B cell (primary cell): Measurements from ENCODE around the gene OR4Q2. TPM values are rescaled to one million over a fixed set of nuclear protein-coding genes. Genes with fewer than 3 reads are reported as not detected.

Experiments used
- ATAC-seq: fragments of 200-7000 bp; cut with Tn5 transposase; one replicate; pipeline ENCODE4 v1.10.0; 2021; ENCODE audit warnings: low read depth, mild to moderate bottlenecking, moderate number of reproducible peaks, moderate library complexity
- CTCF ChIA-PET: fragments of 350-600 bp; sonication (Branson Sonifier 250); formaldehyde crosslinking; loops from one replicate; lab custom pipeline; 2021; ENCODE audit warnings: antibody characterized with exemption, inconsistent platforms; lab: Charles Lee
- POLR2A ChIA-PET: fragments of 350-600 bp; sonication (Branson Sonifier 250); formaldehyde crosslinking; loops from one replicate; lab custom pipeline; 2021; ENCODE audit warnings: antibody characterized with exemption; lab: Charles Lee
- DNase-seq: peaks from one replicate; pipeline ENCODE4 v3.0.0; 2013
- H2AFZ ChIP-seq: 2 replicates; pipeline ENCODE4 v1.6.1; 2012; ENCODE audit warnings: mild to moderate bottlenecking, low read depth, low read length; ENCODE audit not compliant: insufficient read depth, poor library complexity, severe bottlenecking
- H3K27ac ChIP-seq, 2 donors: 1 replicate in 1 of 2; 2 replicates in 1 of 2; pipeline ENCODE4 v1.5.1; 2012 to 2013; ENCODE audit warnings: low read length in 2 of 2, mild to moderate bottlenecking in 2 of 2, moderate library complexity in 1 of 2
- H3K27me3 ChIP-seq, 4 experiments: fragments of 200-600 bp in 1 of 4; sonication (generic) in 1 of 4; replicated peaks in 1 of 4; 1 replicate in 2 of 4; 2 replicates in 2 of 4; pipeline versions ENCODE4 v1.6.1 to v1.7.0; 2013 to 2016; ENCODE audit warnings: low read length in 3 of 4, mild to moderate bottlenecking in 2 of 4, mixed read lengths in 1 of 4, moderate library complexity in 1 of 4; ENCODE audit not compliant: insufficient read depth in 4 of 4, control insufficient read depth in 3 of 4; ENCODE audit errors: control extremely low read depth in 1 of 4
- H3K36me3 ChIP-seq, 2 experiments: replicated peaks in 1 of 2; 1 replicate in 1 of 2; 2 replicates in 1 of 2; pipeline versions ENCODE4 v1.6.1 to v1.7.1; 2013; ENCODE audit warnings: low read length in 1 of 2; ENCODE audit not compliant: insufficient read depth in 2 of 2, control insufficient read depth in 1 of 2; ENCODE audit errors: control extremely low read depth in 1 of 2, extremely low read depth in 1 of 2
- H3K4me1 ChIP-seq, 2 donors: fragments of 200-600 bp in 1 of 2; sonication (generic) in 1 of 2; 1 replicate in 1 of 2; 2 replicates in 1 of 2; pipeline versions ENCODE4 v1.5.1 to v1.6.1; 2013 to 2017; ENCODE audit warnings: low read length in 2 of 2; ENCODE audit not compliant: control insufficient read depth in 2 of 2, insufficient read depth in 2 of 2
- H3K4me2 ChIP-seq: replicated peaks from 2 replicates; pipeline ENCODE3; 2012; ENCODE audit warnings: mild to moderate bottlenecking, low read depth, low read length; ENCODE audit not compliant: poor library complexity, severe bottlenecking
- H3K4me3 ChIP-seq, 5 experiments: fragments of 200-600 bp in 1 of 5; sonication (generic) in 1 of 5; 1 replicate in 3 of 5; 2 replicates in 2 of 5; pipeline versions ENCODE4 v1.5.1 to v1.7.0; 2011 to 2016; ENCODE audit warnings: low read length in 4 of 5, mild to moderate bottlenecking in 4 of 5, low read depth in 2 of 5, control low read depth in 1 of 5, moderate library complexity in 1 of 5; ENCODE audit not compliant: insufficient read depth in 1 of 5; ENCODE audit errors: control extremely low read depth in 1 of 5, extremely low read depth in 1 of 5
- H3K79me2 ChIP-seq: fragments of 200-600 bp; sonication (generic); one replicate; pipeline ENCODE4 v1.6.0; 2016; ENCODE audit warnings: low read length; ENCODE audit not compliant: control insufficient read depth, insufficient read depth
- H3K9ac ChIP-seq: fragments of 200-600 bp; sonication (generic); 2 replicates; pipeline ENCODE4 v1.6.1; 2017; ENCODE audit warnings: mild to moderate bottlenecking, low read length, moderate library complexity
- H3K9me3 ChIP-seq, 3 donors: one replicate each; pipeline versions ENCODE4 v1.6.1 to v1.7.1; 2013; ENCODE audit warnings: low read length in 2 of 3; ENCODE audit not compliant: control insufficient read depth in 2 of 3, insufficient read depth in 1 of 3; ENCODE audit errors: control extremely low read depth in 1 of 3
- H4K20me1 ChIP-seq: 2 replicates; pipeline ENCODE4 v1.6.0; 2012; ENCODE audit warnings: mild to moderate bottlenecking, low read length; ENCODE audit not compliant: insufficient read depth, control insufficient read depth, poor library complexity, severe bottlenecking
- H3K27ac Mint-ChIP-seq: one replicate; pipeline ENCODE4 v1.8.0; 2021; ENCODE audit warnings: mixed read lengths
- H3K27me3 Mint-ChIP-seq: one replicate; pipeline ENCODE4 v1.8.0; 2021; ENCODE audit warnings: mixed read lengths
- H3K4me1 Mint-ChIP-seq: one replicate; pipeline ENCODE4 v1.8.0; 2021; ENCODE audit warnings: mixed read lengths
- H3K4me3 Mint-ChIP-seq: one replicate; pipeline ENCODE4 v1.8.0; 2021; ENCODE audit warnings: mixed read lengths
- H3K9me3 Mint-ChIP-seq: one replicate; pipeline ENCODE4 v1.8.0; 2022; ENCODE audit warnings: mixed read lengths; ENCODE audit not compliant: insufficient read depth
- EZH2 ChIP-seq: IDR thresholded peaks from 2 replicates; pipeline ENCODE4 v1.6.1; 2012; ENCODE audit warnings: borderline replicate concordance, low read depth, mild to moderate bottlenecking, moderate library complexity, low read length; ENCODE audit not compliant: insufficient read depth, poor library complexity, severe bottlenecking
- WGBS: methylation state at CpG from one replicate; pipeline ENCODE4 v1.1.5; 2013; ENCODE audit warnings: missing lambda C conversion rate; ENCODE audit not compliant: insufficient coverage; 5-methylcytosine and 5-hydroxymethylcytosine counted together
- intact Hi-C: fragments of 100-400 bp; cut with micrococcal nuclease; formaldehyde crosslinking; loops from one replicate; pipeline ENCODE4 v1.10.0; 2022
- polyA plus RNA-seq: library from polyadenylated mRNA; depleted of rRNA; stranded (reverse); fragments of >200 nt; gene quantifications from 2 replicates; pipeline ENCODE4 v1.2.3, GENCODE V29; 2012
- total RNA-seq, 2 donors: library from RNA; stranded (reverse); fragments of 120-200 nt in 1 of 2; gene quantifications; 1 replicate in 1 of 2; 2 replicates in 1 of 2; pipeline versions ENCODE4 v1.2.3 to v1.2.4, GENCODE V29; 2013 to 2022
- TF ChIP-seq, protein P1 (sequence below): fragments of 200-600 bp; IDR thresholded peaks from one replicate; pipeline ENCODE4 v1.8.0; 2022; ENCODE audit warnings: antibody characterized with exemption, mild to moderate bottlenecking

OR4Q2 gene
- total and polyA plus RNA-seq, 2 donors (not counting 1 experiment from before 2014, with no cell fraction given) = not detected

DNA sequence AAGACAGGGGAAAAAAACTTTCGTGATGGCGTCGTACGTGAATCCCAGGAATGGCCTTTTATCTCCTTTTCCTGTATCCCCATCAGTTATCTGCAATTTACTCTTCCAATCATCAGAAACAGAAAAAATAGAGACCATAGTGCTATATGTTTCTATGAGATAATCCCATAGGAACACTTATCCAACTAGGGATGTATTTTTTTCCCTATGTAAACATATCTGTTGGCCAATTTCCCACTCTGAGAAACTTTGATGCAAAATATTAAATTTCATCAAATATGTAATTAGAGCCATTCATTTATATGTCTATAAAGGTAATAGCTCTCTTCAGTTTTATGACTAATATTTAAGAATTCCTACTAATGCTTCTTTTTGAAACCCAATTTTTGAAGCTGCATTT lies 34.0 kb downstream of the OR4Q2 start, which contains the start of gene OR4K13:
OR4K13 (minus strand) TSS at position 101 of the 400 bp plus-strand sequence. CDS start 1,280 bp downstream, outside the sequence.
- H3K27ac Mint-ChIP-seq = no peak within 1 kb of the TSS

DNA sequence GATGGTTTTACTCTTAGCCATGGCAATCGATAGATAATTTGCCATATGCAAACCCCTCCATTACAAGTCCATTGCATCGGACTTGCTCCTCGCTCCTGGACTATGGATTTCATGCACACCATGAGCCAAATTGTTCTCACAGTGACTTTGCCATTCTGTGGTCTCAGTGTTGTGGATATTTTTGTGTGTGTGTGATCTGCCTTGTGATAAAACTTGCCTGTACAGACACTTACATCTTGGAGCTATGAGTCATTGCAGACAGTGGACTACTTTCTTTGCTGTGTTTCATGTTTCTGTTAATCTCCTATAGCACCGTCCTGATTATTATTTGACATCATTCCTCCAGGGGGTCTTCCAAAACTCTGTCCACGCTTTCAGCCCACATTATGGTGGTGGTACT lies 42.3 kb downstream of the OR4Q2 start:
- no peaks in the 10 kb centered on the region for H3K27me3 ChIP-seq
- Mint-ChIP-seq H3K27ac (no peak overlapping the region), H3K4me3 (no peak overlapping the region), H3K4me1 (no peaks in the 10 kb centered on the region), H3K27me3 (peaks cover 2% of the 10 kb centered on the region), H3K9me3 (no peaks in the 10 kb centered on the region)
- WGBS = no CpG with 5 or more reads among the region's 5 CpGs
- no peaks in the 10 kb centered on the region for H4K20me1 ChIP-seq
- no peak for DNase-seq
- no peak overlapping the region for H3K4me3 ChIP-seq
- H3K9ac ChIP-seq = no peak overlapping the region
- H2AFZ ChIP-seq = no peak overlapping the region
- H3K4me1 ChIP-seq = no peaks in the 10 kb centered on the region
- peaks cover 0 to 3% (median 0%) of the 10 kb centered on the region in 3 donors for H3K9me3 ChIP-seq
- H3K36me3 ChIP-seq = no peaks in the 10 kb centered on the region
- H3K27ac ChIP-seq = no peak overlapping the region
- intact Hi-C loops = no loop called here
- ATAC-seq = no peak
- no peak overlapping the region for H3K4me2 ChIP-seq
- TF ChIP-seq, protein P1, sequence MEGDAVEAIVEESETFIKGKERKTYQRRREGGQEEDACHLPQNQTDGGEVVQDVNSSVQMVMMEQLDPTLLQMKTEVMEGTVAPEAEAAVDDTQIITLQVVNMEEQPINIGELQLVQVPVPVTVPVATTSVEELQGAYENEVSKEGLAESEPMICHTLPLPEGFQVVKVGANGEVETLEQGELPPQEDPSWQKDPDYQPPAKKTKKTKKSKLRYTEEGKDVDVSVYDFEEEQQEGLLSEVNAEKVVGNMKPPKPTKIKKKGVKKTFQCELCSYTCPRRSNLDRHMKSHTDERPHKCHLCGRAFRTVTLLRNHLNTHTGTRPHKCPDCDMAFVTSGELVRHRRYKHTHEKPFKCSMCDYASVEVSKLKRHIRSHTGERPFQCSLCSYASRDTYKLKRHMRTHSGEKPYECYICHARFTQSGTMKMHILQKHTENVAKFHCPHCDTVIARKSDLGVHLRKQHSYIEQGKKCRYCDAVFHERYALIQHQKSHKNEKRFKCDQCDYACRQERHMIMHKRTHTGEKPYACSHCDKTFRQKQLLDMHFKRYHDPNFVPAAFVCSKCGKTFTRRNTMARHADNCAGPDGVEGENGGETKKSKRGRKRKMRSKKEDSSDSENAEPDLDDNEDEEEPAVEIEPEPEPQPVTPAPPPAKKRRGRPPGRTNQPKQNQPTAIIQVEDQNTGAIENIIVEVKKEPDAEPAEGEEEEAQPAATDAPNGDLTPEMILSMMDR = no peak
- no peak for TF ChIP-seq EZH2
- H3K79me2 ChIP-seq = no peaks in the 10 kb centered on the region
- ChIA-PET CTCF (no interaction called here), POLR2A (no interaction called here)

More for the DNA sequence above, 34.0 kb downstream of the OR4Q2 start, which contains the start of gene OR4K13:
- H3K9me3 Mint-ChIP-seq = no peaks in the 10 kb centered on the region
- no peak within 1 kb of the TSS for H3K9ac ChIP-seq
- no peak for TF ChIP-seq EZH2
- TF ChIP-seq, protein P1 = no peak
- POLR2A ChIA-PET = no interaction called here
- no peaks in the 10 kb centered on the region for H3K27me3 Mint-ChIP-seq
- no peaks in the 10 kb centered on the region for H3K27me3 ChIP-seq
- H3K27ac ChIP-seq = no peak within 1 kb of the TSS
- CTCF ChIA-PET = no interaction called here
- H3K9me3 ChIP-seq = no peaks in the 10 kb centered on the region
- H2AFZ ChIP-seq = no peak within 1 kb of the TSS
- H3K36me3 ChIP-seq = no peaks in the 10 kb centered on the region
- intact Hi-C loops = no loop called here
- H4K20me1 ChIP-seq = no peaks in the 10 kb centered on the region
- no peaks in the 10 kb centered on the region for H3K4me1 ChIP-seq
- no peaks in the 10 kb centered on the region for H3K4me1 Mint-ChIP-seq
- H3K4me3 Mint-ChIP-seq = no peak within 1 kb of the TSS
- DNase-seq (no peak), ATAC-seq (no peak)
- no peak within 1 kb of the TSS for H3K4me2 ChIP-seq
- no peaks in the 10 kb centered on the region for H3K79me2 ChIP-seq
- no CpG with 5 or more reads among the region's 4 CpGs for WGBS
- H3K4me3 ChIP-seq = no peak within 1 kb of the TSS
